SHP77 (cell line): Measurements from ENCODE around the gene MIOS.
A peak's percentile ranks its signal among the peaks of the same experiment; 100 is the strongest.
"Not testable (repeated sequence)": the region's sequence is repeated elsewhere in the genome, so short reads cannot be mapped to it uniquely, and the experiment has no call there.

Experiments
- DNase-seq, 2 experiments: peaks; one replicate each; lab custom pipeline; 2025; lab: John Stamatoyannopoulos, UW

Gene MIOS

DNA sequence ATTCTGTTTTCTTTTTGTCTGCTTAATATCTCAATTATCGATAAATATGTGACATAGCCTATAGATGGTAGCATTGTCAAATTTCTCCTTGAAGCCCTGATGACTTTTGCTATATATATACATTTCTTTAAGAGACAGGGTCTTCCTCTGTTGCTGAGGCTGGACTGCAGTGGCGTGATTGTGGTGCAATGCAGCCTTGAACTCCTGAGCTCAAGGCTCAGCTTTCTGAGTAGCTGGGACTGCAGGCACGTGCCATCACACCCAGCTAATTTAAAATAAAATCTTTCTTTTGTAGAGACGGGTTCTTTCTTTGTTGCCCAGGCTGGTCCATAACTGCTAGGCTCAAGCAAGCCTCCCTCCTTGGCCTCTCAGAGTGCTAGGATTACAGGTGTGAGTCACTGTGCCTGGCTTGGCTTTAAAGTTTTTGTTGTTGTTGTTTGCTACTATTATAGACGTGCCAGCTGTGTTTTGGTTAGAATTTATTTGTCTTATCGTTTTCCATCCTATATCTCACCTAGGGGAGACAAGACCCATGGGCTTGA lies 80.9 kb downstream of the MIOS start:
- no peak for DNase-seq

DNA sequence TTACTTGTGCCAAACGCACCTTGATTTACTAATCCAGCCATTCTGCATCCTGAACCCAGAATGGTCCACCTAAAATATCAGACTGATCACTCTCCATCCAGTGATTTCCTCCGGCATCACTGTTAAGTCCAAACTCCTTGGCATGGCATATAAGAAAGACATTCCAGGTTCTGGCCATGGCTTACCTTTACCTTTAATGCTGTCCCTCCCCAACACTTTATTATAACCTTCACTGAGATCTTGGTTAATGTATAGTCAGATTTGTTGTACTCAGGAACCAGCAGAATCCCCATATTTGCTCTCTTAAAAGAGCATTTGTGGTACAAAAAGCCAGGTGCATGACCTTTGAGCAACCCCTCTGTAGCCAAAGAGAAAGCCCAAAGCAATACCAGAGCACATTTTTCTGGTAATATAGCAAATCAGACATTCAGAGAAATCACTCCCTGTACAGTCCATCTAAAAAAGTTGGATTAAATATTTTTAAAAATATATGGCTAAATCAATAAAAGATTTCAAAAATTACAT lies 84.1 kb downstream of the MIOS start:
- no peak for DNase-seq

DNA sequence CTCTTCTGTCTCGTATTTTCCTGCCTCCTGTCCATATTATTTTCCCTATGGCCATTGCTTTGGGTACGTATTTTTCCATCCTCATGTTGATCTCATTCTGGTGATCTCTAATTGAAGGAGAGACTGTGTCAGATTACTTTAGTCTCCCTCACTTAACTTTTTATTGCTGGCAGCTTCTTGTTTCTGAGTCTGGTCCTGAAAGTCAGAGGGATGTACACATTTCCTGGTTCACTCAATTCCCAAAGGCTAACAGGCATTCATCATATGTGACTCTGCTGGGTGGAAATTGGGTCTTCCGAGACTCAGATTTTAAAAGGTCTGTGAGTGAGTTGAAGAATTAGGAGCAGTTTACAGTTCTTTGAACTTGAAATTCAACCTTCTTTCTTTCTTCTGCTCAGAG lies 84.8 kb downstream of the MIOS start:
- no peak for DNase-seq

DNA sequence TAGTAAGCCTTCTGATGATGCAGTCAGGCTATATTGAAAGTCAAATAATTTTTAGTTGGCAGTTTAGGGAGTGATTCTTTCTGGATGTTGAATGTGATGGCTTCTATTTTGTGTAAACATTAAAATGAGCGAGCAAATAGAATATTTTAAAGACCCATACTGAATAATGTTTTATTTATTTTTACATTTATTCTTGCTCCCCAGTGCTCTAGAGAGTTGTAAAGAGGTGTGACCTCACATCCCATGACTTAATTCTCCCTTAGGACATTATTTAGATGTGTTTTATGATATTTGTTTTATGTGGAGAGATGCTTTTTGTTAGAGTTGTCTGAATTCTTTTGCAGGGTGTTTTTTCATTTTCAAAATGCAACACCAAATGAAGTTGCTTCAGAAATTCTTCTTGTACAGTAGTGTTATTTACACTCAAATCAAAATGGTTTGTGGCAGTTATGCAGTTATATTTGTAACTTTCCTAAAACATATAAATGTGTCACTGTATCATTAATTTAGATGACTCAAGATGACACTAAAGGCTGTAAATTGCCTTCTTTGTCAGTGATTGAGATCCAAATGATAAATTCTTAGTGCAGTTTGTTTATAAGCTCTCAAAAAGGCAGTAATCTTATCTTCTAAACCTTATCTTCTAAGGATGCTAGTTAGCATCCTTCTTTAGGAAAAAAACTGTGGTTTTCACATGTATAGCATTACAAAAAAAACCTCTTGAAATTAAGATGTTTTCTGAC lies 86.3 kb downstream of the MIOS start:
- no peak for DNase-seq

DNA sequence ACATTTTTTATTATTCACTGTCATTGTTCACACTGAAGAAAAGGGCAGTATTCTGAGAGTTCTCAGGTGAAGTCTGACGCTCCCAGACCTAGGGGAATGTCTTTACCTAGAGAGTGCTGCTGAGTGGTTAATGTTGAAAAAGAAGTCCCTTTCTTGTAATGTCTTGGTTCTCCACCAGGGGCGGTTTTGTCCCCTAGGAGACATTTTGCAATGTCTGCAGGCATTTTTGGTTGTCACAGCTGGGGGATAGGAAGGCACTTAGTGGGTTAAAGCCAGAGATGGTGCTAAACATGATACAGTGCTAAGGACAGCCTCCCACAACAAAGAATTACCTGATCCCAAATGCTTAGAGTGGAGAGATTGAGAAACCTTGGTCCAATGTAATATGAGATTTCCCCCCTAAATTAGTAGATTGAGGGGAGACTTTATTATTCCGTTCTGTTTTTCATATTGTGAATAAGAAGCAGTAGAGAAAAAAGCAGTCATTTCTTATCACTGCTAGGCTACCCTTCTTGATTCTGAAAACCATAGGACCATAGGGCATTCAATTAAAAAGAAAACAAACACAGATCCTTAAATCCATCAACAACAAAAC lies 87.0 kb downstream of the MIOS start:
- peak; percentile 10 to 31 for DNase-seq

DNA sequence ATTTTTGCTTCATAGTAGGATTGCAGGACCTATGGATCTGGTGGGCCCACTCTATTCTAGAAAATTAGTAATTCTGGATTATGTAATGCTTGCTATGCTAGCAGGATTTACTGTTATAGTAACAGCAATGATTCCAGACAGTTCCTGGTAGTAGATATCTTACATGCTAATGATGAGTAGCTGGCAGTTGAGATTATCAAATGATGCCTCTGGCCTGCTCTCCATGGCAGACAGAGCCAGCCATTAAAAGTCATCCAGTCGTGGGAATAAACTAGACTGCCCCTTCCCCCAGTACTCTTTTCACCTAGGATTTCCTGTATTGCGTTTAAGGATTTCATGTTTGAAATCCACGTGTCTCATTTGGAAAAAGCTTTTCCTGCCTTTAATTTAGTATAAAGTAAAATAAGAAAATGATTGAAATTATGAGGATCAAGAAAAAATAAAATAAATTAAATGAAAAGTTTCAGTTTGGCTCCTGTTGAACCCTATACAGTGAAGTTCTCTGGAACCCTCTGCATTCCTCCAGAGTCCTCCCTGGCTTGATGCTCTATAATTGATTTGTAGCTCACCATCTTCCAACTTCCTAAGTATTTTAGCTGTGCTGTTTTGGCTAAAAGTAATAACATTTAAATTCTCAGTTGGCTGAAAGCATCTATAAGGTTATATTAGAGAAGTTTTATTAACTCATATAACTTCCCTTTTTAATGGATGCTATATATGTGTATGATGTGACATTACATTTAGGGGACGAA lies 88.5 kb downstream of the MIOS start:
- DNase-seq: no peak

DNA sequence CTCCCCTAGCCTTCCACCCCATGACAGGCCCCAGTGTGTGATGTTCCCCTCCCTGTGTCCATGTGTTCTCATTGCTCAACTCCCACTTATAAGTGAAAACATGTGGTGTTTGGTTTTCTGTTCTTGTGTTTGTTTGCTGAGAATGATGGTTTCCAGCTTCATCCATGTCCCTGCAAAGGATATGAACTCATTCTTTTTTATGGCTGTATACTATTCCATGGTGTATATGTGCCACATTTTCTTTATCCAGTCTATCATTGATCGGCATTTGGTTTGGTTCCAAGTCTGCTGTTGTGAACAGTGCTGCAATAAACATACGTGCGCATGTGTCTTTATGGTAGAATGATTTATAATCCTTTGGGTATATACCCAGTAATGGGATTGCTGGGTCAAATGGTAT lies 89.8 kb downstream of the MIOS start:
- DNase-seq: not testable (repeated sequence)
